Bronchial epithelial cell (primary cell): Measurements from ENCODE around the gene WASHC4. TPM values are rescaled to one million over a fixed set of nuclear protein-coding genes. Genes with fewer than 3 reads are reported as not detected.

ENCODE experiments used
- DNase-seq: peaks from one replicate; pipeline ENCODE4 v3.0.0-alpha.2; 2010; ENCODE audit warnings: low read depth
- FAIRE-seq: peaks from 2 replicates; lab custom pipeline; 2011; peaks lifted over from hg19 to GRCh38; lab: Jason Lieb, UNC
- H3K27me3 ChIP-seq: 2 replicates; pipeline ENCODE4 v1.5.1; 2011; ENCODE audit warnings: low read length; ENCODE audit not compliant: control insufficient read depth, insufficient read depth
- H3K36me3 ChIP-seq: 2 replicates; pipeline ENCODE4 v1.5.1; 2011; ENCODE audit warnings: low read length; ENCODE audit not compliant: control insufficient read depth, insufficient read depth
- H3K4me3 ChIP-seq: 2 replicates; pipeline ENCODE4 v1.5.1; 2011; ENCODE audit warnings: mild to moderate bottlenecking, low read depth, low read length, control low read depth
- CTCF ChIP-seq: IDR thresholded peaks from 2 replicates; pipeline ENCODE4 v1.5.1; 2011; ENCODE audit warnings: mild to moderate bottlenecking, moderate library complexity, low read length, control low read depth, inconsistent platforms; ENCODE audit not compliant: insufficient read depth, severe bottlenecking
- total RNA-seq: library from RNA; depleted of rRNA; stranded (reverse); fragments of >200 nt; gene quantifications from 2 replicates; pipeline ENCODE4 v1.2.1, GENCODE V29; 2014

WASHC4 gene
- total RNA-seq, 1 donor from 2014 or later, result 60.8 TPM

DNA sequence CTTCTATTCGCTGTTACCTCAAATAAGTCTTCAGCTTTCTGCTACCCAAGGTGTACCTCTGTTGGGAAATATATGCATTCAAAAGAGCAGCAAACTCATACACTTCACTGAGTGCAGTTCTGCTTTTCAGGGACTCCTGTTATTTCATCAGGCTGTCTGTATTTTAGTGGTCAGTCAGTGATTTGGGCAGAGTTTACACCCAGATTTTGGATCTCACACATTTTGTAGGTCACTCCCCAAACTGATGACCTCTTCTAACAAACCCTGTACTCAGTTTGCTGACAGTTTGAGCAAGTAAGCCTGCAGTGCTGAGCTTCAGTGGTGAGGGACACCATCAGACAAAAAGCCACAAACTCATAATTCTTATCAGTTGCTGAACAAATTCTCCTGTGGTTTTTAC, 8.2 kb upstream of the WASHC4 start:
- FAIRE-seq (no peak), DNase-seq (no peak)
- H3K36me3 ChIP-seq, result no peaks in the 10 kb centered on the region
- TF ChIP-seq CTCF, result no peak
- no peaks in the 10 kb centered on the region for H3K27me3 ChIP-seq
- H3K4me3 ChIP-seq, result no peak overlapping the region

DNA sequence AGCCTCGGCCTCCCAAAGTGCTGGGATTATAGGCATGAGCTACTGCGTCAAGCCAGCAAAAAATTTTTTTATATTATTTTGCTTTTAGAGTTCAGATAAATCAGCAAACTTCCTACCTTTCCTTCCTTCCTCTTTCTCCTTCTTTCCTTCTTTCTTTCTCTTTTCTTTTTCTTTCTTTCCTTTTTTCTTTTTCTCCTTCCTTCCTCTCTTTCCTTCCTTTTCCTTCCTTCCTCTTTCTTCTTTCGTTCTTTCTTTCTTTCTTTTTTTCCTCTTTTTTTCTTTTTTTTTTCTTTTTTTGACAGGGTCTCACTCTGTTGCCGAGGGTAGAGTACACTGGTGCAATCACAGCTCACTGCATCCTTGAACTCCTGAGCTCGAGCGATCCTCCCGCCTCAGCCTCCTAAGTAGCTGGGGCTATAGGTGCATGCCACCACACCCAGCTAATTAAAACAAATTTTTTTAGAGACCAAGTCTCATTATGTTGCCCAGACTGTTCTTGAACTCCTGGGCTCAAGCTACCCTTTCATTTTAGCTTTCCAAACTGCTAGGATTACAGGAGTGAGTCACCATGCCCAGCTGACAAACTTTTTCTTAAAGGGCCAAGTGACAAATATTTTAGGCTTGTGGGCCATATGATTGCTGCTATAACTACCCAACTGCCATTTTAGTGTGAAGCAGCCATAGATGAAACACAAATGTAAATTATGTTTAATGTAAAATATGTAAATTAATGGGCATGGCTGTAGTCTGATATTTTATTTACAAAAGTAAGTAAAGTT, 7.1 kb upstream of the WASHC4 start:
- Histone ChIP-seq H3K4me3 (no peak overlapping the region), H3K36me3 (no peaks in the 10 kb centered on the region), H3K27me3 (no peaks in the 10 kb centered on the region)
- no peak for FAIRE-seq
- no peak for TF ChIP-seq CTCF
- DNase-seq, result peak; percentile 63

DNA sequence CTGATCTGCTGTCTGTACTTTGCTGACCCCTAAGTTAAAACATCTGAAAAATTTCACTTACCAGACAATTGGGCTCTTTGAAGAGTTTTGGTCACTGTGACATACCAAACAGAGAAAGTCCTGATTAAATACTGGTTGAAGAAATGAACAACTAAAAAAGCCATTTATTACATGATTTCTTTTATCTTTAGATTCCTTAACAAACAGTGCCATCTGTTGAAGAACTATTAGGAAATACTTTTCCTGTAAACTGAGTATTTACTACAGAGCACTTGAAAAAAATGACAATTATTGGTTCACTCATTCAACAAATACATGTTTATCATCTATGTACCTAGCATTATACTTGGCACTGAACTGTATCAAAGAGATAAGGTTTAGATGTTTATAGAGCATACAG, 6.5 kb upstream of the WASHC4 start:
- Histone ChIP-seq H3K27me3 (no peaks in the 10 kb centered on the region), H3K36me3 (no peaks in the 10 kb centered on the region), H3K4me3 (no peak overlapping the region)
- no peak for TF ChIP-seq CTCF
- no peak for FAIRE-seq
- peak; percentile 29 for DNase-seq

- no peak for FAIRE-seq
- Histone ChIP-seq H3K27me3 (no peaks in the 10 kb centered on the region), H3K4me3 (no peak overlapping the region), H3K36me3 (no peaks in the 10 kb centered on the region)
- no peak for DNase-seq
- TF ChIP-seq CTCF, result no peak
Observed at GRCh38 chr12:105102673-105103072, 4.9 kb upstream of the WASHC4 start.

- DNase-seq, result no peak
- Histone ChIP-seq H3K36me3 (no peaks in the 10 kb centered on the region), H3K4me3 (no peak overlapping the region), H3K27me3 (no peaks in the 10 kb centered on the region)
- TF ChIP-seq CTCF, result no peak
- FAIRE-seq, result no peak
Observed at GRCh38 chr12:105104762-105105161, 2.8 kb upstream of the WASHC4 start.

DNA sequence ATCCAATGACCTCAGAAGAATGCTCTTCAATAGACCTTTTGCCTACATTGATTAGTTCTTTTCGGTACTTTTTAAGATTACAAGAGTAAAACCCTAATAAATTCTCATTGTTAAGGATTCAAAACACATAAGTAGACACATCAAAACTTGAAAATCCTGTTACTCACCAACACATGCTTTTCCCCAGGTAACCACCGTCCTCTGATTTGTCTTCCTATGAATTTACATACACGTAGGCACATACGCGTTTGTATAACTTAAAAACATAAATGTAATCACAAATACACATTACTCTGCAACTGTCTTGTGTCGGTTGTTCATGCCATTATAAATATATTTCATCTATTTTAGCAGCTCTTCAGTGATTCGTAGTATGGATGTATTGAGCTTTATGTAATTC, 910 bp upstream of the WASHC4 start:
- Histone ChIP-seq H3K36me3 (no peaks in the 10 kb centered on the region), H3K4me3 (peak overlapping the region; percentile 96), H3K27me3 (no peaks in the 10 kb centered on the region)
- TF ChIP-seq CTCF, result no peak
- DNase-seq, result peak; percentile 64
- FAIRE-seq, result no peak
